Tibial nerve (tissue), 4 donors: Measurements from ENCODE around the gene PDCD10. TPM values are rescaled to one million over a fixed set of nuclear protein-coding genes. Genes with fewer than 3 reads are reported as not detected.

Experiments used
- DNase-seq, 2 donors: peaks; one replicate each; pipeline ENCODE4 v3.0.0-alpha.2; 2019; ENCODE audit warnings: low spot score in 2 of 2
- H3K27ac ChIP-seq, 4 donors: fragments of 200-600 bp; sonication (generic) in 3 of 4; one replicate each; pipeline ENCODE4 v1.5.1; 2017 to 2019; ENCODE audit warnings: mild to moderate bottlenecking in 1 of 4
- H3K27me3 ChIP-seq, 2 donors: fragments of 200-600 bp; sonication (generic) in 1 of 2; one replicate each; pipeline versions ENCODE4 v1.5.1 to v1.6.0; 2017 to 2019
- H3K36me3 ChIP-seq, 3 donors: fragments of 200-600 bp; sonication (generic); one replicate each; pipeline ENCODE4 v1.5.1; 2018 to 2019
- H3K4me1 ChIP-seq, 4 donors: fragments of 200-600 bp; sonication (generic) in 3 of 4; one replicate each; pipeline ENCODE4 v1.5.1; 2017 to 2019
- H3K4me3 ChIP-seq, 4 donors: fragments of 200-600 bp; sonication (generic) in 3 of 4; one replicate each; pipeline ENCODE4 v1.5.1; 2017 to 2019; ENCODE audit warnings: mild to moderate bottlenecking in 1 of 4, moderate library complexity in 1 of 4
- H3K9me3 ChIP-seq, 4 donors: fragments of 200-600 bp; sonication (generic) in 3 of 4; one replicate each; pipeline ENCODE4 v1.5.1; 2017 to 2019
- EP300 ChIP-seq, 2 donors: sonication (generic); formaldehyde crosslinking; IDR thresholded peaks; one replicate each; pipeline ENCODE4 v1.6.1; 2017; ENCODE audit warnings: antibody characterized with exemption in 2 of 2, mild to moderate bottlenecking in 1 of 2
- POLR2A ChIP-seq, 2 donors: fragments of 450-650 bp; IDR thresholded peaks; one replicate each; pipeline ENCODE4 v1.6.1; 2017; ENCODE audit warnings: antibody characterized with exemption in 2 of 2, mild to moderate bottlenecking in 2 of 2, moderate library complexity in 2 of 2
- WGBS, 2 donors: methylation state at CpG; one replicate each; pipeline ENCODE4 v1.1.5; 2018; 5-methylcytosine and 5-hydroxymethylcytosine counted together
- total RNA-seq, 4 donors: library from RNA; depleted of rRNA; stranded (reverse); fragments of >200 nt; gene quantifications; one replicate each; pipeline ENCODE4 v1.1.0, GENCODE V29; 2016
- TF ChIP-seq, protein P1 (sequence below), 5 experiments: fragments of 200-600 bp in 3 of 5; fragments of 450-650 bp in 2 of 5; sonication (generic) in 3 of 5; IDR thresholded peaks; one replicate each; pipeline ENCODE4 v1.5.1; 2016 to 2019; ENCODE audit warnings: antibody characterized with exemption in 5 of 5, mild to moderate bottlenecking in 3 of 5, moderate library complexity in 2 of 5

Gene PDCD10
- total RNA-seq, 4 donors from 2014 or later, result 62.1 to 69.9 (median 69.2) TPM

DNA sequence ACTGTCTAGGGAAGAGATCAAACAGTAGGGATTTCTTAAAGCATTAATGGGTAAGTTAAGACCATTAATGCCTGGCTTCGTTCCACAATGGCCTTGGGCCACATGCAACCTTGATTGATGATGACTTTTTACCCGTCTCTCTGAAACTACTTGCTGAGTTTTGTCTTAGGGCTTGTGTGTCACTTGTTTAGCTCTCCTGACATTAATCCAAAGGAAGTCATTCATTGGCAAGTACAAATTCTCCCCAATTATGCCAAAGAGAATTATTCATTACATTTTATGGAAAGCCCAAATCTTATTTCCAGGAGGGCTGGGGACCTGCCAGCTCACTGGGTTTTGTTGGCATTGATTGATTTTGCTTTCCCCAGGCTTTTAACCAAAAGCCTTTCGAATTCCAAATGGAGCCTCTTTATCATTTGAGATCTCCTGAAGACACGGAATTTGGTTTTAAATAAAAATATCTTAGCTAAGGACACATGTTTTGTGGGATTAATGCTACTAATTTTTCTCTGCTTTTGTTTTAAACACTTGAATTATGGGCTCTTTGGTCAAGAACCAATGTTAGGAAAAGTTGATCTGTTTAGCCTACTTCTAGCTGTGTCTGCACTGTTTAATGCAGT is 41.5 kb upstream of the PDCD10 start:
- no peaks in the 10 kb centered on the region for H3K36me3 ChIP-seq
- WGBS, 2 donors, result 59 to 70% methylated on average over 4 of the region's 4 CpGs
- H3K4me3 ChIP-seq, result no peak overlapping the region

DNA sequence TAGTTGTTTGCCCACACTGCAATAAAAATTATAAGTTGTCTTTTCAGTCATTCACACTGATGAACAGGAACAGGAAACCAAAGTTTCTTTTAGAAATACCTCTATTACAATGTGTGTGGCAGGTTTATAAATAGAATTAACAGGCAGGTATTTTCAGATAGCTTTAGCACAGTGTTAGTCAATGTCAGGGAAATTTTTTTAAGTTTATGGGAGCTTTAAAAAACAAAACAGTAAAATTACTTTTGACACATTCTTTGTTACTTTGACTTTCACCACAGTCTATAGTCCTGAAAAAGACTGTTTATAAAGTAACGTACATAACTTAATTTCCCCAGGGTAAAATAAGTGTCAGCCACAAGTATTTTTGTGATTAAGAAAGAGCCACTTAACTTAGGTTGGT is 38.9 kb upstream of the PDCD10 start:
- no peak overlapping the region for H3K27ac ChIP-seq
- H3K36me3 ChIP-seq, result no peaks in the 10 kb centered on the region
- WGBS, 2 donors, result 52 to 65% methylated on average over 1 of the region's 1 CpG
- H3K9me3 ChIP-seq, result peaks cover 0 to 9% (median 0%) of the 10 kb centered on the region in 4 donors
- H3K4me1 ChIP-seq, result no peaks in the 10 kb centered on the region
- H3K27me3 ChIP-seq, result no peaks in the 10 kb centered on the region
- H3K4me3 ChIP-seq, result no peak overlapping the region
- TF ChIP-seq, protein P1, sequence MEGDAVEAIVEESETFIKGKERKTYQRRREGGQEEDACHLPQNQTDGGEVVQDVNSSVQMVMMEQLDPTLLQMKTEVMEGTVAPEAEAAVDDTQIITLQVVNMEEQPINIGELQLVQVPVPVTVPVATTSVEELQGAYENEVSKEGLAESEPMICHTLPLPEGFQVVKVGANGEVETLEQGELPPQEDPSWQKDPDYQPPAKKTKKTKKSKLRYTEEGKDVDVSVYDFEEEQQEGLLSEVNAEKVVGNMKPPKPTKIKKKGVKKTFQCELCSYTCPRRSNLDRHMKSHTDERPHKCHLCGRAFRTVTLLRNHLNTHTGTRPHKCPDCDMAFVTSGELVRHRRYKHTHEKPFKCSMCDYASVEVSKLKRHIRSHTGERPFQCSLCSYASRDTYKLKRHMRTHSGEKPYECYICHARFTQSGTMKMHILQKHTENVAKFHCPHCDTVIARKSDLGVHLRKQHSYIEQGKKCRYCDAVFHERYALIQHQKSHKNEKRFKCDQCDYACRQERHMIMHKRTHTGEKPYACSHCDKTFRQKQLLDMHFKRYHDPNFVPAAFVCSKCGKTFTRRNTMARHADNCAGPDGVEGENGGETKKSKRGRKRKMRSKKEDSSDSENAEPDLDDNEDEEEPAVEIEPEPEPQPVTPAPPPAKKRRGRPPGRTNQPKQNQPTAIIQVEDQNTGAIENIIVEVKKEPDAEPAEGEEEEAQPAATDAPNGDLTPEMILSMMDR (IDR thresholded peaks at IDR 0.05), result no peak
- TF ChIP-seq EP300 (IDR thresholded peaks at IDR 0.05) (no peak), POLR2A (IDR thresholded peaks at IDR 0.05) (no peak)
- DNase-seq, result no peak

More for the DNA sequence above, 41.5 kb upstream of the PDCD10 start:
- no peak for TF ChIP-seq EP300 (IDR thresholded peaks at IDR 0.05)
- TF ChIP-seq, protein P1 (IDR thresholded peaks at IDR 0.05), result no peak
- TF ChIP-seq POLR2A (IDR thresholded peaks at IDR 0.05), result no peak
- DNase-seq, result no peak
- no peaks in the 10 kb centered on the region for H3K27me3 ChIP-seq
- no peaks in the 10 kb centered on the region for H3K4me1 ChIP-seq
- no peak overlapping the region for H3K27ac ChIP-seq
- peaks cover 0 to 9% (median 0%) of the 10 kb centered on the region in 4 donors for H3K9me3 ChIP-seq

DNA sequence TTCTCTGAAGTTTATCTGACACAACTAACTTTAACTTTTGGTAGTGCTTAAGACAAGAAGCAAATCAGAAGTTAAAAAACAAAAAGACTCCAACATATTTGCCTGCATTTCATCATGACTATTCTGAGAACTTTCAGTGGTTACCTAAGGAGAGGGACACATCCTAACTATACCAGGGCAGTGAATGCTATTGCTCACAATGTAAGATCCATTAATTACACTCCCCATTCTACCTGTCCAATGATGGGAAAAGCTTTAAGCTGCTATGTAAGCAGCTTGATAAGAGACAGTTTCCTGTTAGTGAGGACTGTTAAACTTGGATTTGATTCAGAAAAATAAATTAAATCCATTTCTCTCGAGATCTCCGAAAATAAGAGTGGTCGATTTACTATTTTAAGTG is 38.3 kb upstream of the PDCD10 start:
- peaks cover 0 to 4% (median 0%) of the 10 kb centered on the region in 4 donors for H3K9me3 ChIP-seq
- H3K4me1 ChIP-seq, result no peaks in the 10 kb centered on the region
- no peaks in the 10 kb centered on the region for H3K27me3 ChIP-seq
- no peak overlapping the region for H3K4me3 ChIP-seq
- no peak overlapping the region for H3K27ac ChIP-seq
- no peak for DNase-seq
- no peaks in the 10 kb centered on the region for H3K36me3 ChIP-seq
- TF ChIP-seq, protein P1 (IDR thresholded peaks at IDR 0.05), result no peak
- no peak for TF ChIP-seq POLR2A (IDR thresholded peaks at IDR 0.05)
- no peak for TF ChIP-seq EP300 (IDR thresholded peaks at IDR 0.05)
- WGBS, 2 donors, result 53 to 69% methylated on average over 3 of the region's 3 CpGs

DNA sequence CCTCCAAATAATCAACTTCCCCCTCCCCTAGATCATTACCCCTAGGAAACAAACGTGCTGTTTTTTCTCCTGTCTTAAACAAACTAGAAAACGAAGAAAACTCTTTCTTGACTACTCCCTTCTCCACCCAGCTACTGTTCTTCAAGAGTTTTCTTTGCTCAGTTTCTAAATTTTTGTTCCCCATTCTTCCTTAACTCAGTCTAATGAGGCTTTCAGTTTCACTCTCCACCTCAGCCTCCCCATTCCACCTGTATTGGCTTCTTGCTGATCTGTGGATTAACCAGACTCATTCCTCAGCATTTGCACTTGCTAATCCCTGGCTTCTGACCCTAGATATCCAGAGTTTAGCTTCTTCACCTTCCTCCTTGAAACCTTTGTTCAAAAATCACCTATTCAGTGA is 27.6 kb upstream of the PDCD10 start:
- no peak for TF ChIP-seq EP300 (IDR thresholded peaks at IDR 0.05)
- no peak for TF ChIP-seq POLR2A (IDR thresholded peaks at IDR 0.05)
- TF ChIP-seq, protein P1 (IDR thresholded peaks at IDR 0.05), result no peak
- H3K27me3 ChIP-seq, result no peaks in the 10 kb centered on the region
- H3K27ac ChIP-seq, result no peak overlapping the region
- no peak for DNase-seq
- WGBS, 2 donors, result 47 to 49% methylated on average over 2 of the region's 2 CpGs
- no peaks in the 10 kb centered on the region for H3K36me3 ChIP-seq
- H3K9me3 ChIP-seq, result peaks cover 0 to 6% (median 0%) of the 10 kb centered on the region in 4 donors
- no peaks in the 10 kb centered on the region for H3K4me1 ChIP-seq
- no peak overlapping the region for H3K4me3 ChIP-seq

DNA sequence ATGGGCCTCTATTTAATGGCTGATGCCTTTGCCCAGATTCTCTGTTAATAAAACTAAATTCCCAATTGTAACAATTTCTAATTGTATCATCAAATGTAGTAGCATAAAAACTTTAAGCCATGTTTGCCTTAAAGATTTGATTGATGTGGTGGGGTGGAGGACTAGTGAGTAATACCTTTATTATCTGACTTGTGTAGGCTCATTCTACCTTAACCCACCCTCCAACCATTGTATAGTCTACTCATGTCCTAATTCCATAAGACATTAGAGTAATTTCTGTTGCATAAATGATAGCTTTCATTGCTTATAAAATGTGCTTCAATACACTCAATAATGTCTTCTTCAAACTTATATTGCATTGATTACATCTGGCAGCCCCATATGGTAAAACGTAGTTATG is 26.6 kb upstream of the PDCD10 start:
- Histone ChIP-seq H3K27me3 (no peaks in the 10 kb centered on the region), H3K4me3 (no peak overlapping the region), H3K27ac (no peak overlapping the region), H3K36me3 (no peaks in the 10 kb centered on the region), H3K4me1 (no peaks in the 10 kb centered on the region), H3K9me3 (peaks cover 0 to 6% (median 0%) of the 10 kb centered on the region in 4 donors)
- 74 to 76% methylated on average over 1 of the region's 1 CpG for WGBS, 2 donors
- no peak for DNase-seq
- TF ChIP-seq POLR2A (IDR thresholded peaks at IDR 0.05) (no peak), EP300 (IDR thresholded peaks at IDR 0.05) (no peak)
- TF ChIP-seq, protein P1 (IDR thresholded peaks at IDR 0.05), result no peak
